Activated CD4-positive, alpha-beta T cell treated with anti-CD3 and anti-CD28 coated beads, Interleukin-2, amount 10 ng/mL, durations not matched to agents 24 days and 14 days (primary cell): ENCODE measurements around the gene TP53RK. TPM values are rescaled to one million over a fixed set of nuclear protein-coding genes. Genes with fewer than 3 reads are reported as not detected.

Source experiments
- DNase-seq: peaks from one replicate; pipeline ENCODE4 v3.0.0; 2022
- H3K27ac Mint-ChIP-seq: one replicate; pipeline ENCODE4 v1.8.0; 2022; ENCODE audit warnings: mild to moderate bottlenecking, mixed read lengths
- H3K27me3 Mint-ChIP-seq: one replicate; pipeline ENCODE4 v1.8.0; 2022; ENCODE audit warnings: mixed read lengths
- H3K36me3 Mint-ChIP-seq: one replicate; pipeline ENCODE4 v1.8.0; 2022; ENCODE audit warnings: low read depth, mild to moderate bottlenecking, mixed read lengths
- H3K4me1 Mint-ChIP-seq: one replicate; pipeline ENCODE4 v1.8.0; 2021; ENCODE audit warnings: mixed read lengths
- H3K4me3 Mint-ChIP-seq: one replicate; pipeline ENCODE4 v1.8.0; 2022; ENCODE audit warnings: mild to moderate bottlenecking, moderate library complexity, mixed read lengths
- H3K9me3 Mint-ChIP-seq: one replicate; pipeline ENCODE4 v1.8.0; 2021; ENCODE audit warnings: mixed read lengths
- intact Hi-C: fragments of 100-400 bp; cut with micrococcal nuclease; formaldehyde crosslinking; loops from one replicate; pipeline ENCODE4 v1.15.1; 2023
- total RNA-seq: library from RNA; stranded (reverse); gene quantifications from 2 replicates; pipeline ENCODE4 v1.2.3, GENCODE V29; 2022

Gene TP53RK
- total RNA-seq, 1 donor from 2014 or later = 16.5 TPM

DNA sequence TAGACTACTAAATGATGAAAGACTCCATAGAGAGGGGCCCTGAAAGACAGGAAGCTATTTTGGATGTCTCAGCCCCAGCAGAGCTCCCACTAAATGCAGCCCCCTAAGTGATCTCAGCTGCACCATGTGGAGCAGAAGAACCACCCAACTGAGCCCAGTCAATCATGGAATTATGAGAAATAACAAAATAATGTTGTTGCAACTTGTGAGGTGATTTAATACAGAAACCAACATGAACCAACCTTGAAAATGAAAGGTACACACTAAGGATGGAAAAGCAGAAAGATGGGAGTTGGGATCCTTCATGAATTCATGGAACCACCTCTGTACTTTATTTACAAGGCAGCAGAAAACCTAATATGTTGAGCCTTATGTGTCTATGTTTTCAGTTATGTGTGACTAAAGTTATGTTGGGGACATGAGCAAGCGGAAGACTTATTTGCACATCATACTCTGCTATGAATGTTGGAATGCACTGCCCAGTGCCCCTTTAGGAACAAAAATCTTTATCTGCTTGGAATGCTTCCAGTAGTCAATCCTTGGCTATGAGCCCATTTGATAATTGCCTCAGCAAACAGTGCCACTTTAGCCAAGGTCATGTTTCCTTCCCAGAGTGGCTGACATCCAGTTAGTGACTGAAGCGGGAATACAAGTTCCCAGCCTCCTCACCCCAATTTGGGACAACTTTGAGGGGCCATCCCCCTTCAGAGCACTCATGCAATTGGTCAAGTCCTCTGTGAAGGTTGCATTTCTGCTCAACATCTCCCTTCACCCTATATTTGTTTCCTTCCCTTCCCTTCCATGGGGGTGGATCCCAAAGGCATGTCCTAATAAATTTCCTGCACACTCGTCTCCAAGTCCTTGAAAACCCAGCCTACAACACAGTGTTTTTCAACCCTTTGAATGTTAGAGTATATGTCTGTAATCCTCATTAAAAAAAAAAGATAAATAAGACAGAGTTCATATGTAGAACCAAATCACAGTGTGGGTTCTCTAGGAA lies 18.4 kb downstream of the TP53RK start:
- Mint-ChIP-seq H3K27ac (no peak overlapping the region), H3K27me3 (peaks cover 3% of the 10 kb centered on the region), H3K4me1 (peaks cover 2% of the 10 kb centered on the region), H3K4me3 (no peak overlapping the region), H3K9me3 (peaks cover 17% of the 10 kb centered on the region), H3K36me3 (no peaks in the 10 kb centered on the region)
- intact Hi-C loops = no loop called here
- DNase-seq = no peak

DNA sequence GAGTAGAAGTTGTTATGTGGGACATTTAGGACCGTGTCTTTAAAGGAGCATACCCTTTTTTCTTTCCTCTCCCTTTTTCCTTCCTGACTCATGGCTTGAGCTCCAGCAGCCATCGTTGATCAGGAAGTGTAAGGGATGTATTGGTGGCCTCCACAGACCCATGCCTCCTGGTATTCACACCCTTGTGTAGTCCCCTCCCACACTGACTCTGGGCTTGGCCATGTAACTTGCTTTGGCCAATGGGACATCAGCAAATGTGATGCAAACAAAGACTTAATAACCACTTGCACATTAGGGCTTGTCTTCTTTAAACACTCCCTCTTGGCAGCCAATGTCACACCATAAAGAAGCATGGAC lies 19.0 kb downstream of the TP53RK start:
- H3K36me3 Mint-ChIP-seq = no peaks in the 10 kb centered on the region
- intact Hi-C loops = no loop called here
- peaks cover 2% of the 10 kb centered on the region for H3K4me1 Mint-ChIP-seq
- H3K27me3 Mint-ChIP-seq = peaks cover 3% of the 10 kb centered on the region
- H3K9me3 Mint-ChIP-seq = peaks cover 17% of the 10 kb centered on the region
- no peak overlapping the region for H3K4me3 Mint-ChIP-seq
- DNase-seq = no peak
- no peak overlapping the region for H3K27ac Mint-ChIP-seq

DNA sequence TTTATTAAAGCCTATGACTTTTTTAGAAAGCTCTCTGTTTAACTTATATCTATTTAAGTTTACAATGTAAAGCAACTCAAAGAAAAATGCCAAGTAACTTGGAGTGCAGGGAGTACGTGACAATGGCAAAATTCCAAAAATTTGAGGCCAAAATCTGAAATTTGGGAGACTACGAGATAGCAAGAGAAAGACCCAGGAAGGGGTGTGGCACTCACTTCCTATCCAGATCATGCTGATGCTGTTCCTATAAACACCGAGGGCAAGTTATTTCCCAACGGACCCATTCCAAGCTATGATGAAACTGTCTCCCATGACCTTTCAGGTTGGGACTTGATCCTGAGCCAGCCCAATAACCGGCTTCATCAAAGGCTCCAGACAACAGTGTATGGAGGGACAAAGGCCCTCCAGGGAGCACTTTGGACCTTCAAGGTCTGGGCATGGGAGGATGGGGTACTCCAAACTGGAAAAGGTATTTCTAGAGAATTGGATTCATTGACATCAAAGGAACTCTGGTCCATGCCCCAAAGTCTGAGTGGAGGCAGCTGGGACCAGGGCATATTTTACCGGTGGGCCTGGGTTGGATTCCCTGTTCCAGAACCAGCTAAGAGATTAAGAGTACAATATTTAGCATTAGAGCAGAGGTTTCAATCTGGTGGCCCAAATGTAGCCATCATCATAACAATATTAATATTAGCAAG lies 22.3 kb downstream of the TP53RK start:
- peaks cover 6% of the 10 kb centered on the region for H3K27me3 Mint-ChIP-seq
- intact Hi-C loops = no loop called here
- no peaks in the 10 kb centered on the region for H3K36me3 Mint-ChIP-seq
- peaks cover 13% of the 10 kb centered on the region for H3K9me3 Mint-ChIP-seq
- H3K27ac Mint-ChIP-seq = no peak overlapping the region
- no peak overlapping the region for H3K4me3 Mint-ChIP-seq
- DNase-seq = no peak
- no peaks in the 10 kb centered on the region for H3K4me1 Mint-ChIP-seq

DNA sequence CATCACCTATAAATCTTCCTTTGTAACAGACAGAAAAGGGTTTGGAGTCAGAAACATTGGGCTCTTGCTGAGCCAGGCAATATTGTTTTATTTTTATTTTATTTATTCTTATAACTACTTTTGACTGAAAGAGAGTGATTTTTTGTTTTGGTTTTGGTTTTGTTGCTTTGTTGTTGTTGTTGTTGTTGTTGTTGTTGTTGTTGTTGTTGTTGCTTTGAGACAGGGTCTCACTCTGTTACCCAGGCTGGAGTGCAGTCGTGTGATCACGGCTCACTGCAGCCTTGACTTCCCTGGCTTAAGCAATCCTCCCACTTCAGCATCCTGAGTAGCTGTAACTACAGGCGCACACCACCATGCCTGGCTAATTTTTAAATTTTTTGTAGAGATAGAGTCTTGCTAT lies 22.9 kb downstream of the TP53RK start:
- Mint-ChIP-seq H3K27ac (no peak overlapping the region), H3K9me3 (peaks cover 10% of the 10 kb centered on the region), H3K4me3 (no peak overlapping the region), H3K4me1 (no peaks in the 10 kb centered on the region), H3K36me3 (no peaks in the 10 kb centered on the region), H3K27me3 (peaks cover 7% of the 10 kb centered on the region)
- intact Hi-C loops = no loop called here
- DNase-seq = no peak

DNA sequence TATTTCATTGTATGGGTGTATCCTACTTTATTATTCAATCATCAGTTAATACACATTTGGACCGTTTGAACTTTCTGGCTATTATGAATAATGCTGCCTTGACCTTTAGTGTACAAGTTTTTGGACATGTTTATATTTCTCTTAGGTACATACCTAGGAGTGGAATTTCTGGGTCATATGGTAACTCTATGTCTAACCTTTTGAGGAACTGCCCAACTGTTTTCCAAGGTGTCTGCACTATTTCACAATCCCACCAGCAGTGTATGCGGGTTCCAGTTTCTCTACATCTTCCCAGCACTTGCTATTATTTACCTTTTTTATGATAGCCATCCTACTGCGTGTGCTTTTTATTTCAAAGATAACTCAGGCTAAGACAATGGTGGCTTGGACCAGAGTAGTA lies 23.6 kb downstream of the TP53RK start:
- Mint-ChIP-seq H3K9me3 (peaks cover 7% of the 10 kb centered on the region), H3K27me3 (peaks cover 11% of the 10 kb centered on the region), H3K27ac (no peak overlapping the region), H3K4me3 (no peak overlapping the region), H3K4me1 (no peaks in the 10 kb centered on the region), H3K36me3 (no peaks in the 10 kb centered on the region)
- no peak for DNase-seq
- intact Hi-C loops = no loop called here

DNA sequence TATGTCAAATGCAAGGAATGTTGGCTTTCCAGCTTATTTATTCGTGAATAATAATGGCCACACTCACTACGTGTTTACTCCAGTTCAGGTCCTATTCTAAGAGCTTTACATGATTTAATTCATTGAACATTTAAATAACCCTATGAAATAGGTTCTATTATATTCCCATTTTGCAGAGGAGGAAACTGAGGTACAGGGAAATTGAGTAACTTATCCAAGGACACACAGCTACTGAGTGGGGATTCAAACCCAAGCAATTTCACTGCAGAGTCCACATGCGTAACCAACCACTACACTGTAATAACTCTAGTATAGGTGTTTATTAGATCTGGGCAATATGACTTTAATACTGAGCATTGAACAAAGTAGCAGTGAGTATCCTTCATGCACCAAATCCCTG lies 25.7 kb downstream of the TP53RK start:
- no peaks in the 10 kb centered on the region for H3K36me3 Mint-ChIP-seq
- H3K4me3 Mint-ChIP-seq = no peak overlapping the region
- no peaks in the 10 kb centered on the region for H3K9me3 Mint-ChIP-seq
- H3K27me3 Mint-ChIP-seq = peaks cover 16% of the 10 kb centered on the region
- H3K4me1 Mint-ChIP-seq = no peaks in the 10 kb centered on the region
- intact Hi-C loops = no loop called here
- H3K27ac Mint-ChIP-seq = no peak overlapping the region
- DNase-seq = no peak

DNA sequence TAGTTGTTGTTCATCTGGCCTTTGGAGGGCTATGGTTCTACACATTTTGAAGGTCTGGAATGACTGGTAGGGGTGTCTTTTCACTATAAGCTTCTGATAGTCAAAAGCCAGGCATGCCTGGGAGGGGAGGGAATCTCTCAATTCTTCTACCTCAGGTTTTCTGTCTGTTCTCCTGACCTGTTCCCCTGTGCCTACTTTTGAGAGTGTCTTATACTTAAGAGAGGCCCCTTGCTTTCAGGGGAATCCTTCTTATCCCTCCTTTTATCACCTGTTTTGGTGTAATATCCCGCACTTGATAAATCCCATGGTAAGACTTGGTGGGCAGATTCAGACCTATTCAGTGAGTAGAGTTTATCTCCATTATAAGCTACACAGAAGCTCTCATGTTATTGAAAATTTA lies 27.6 kb downstream of the TP53RK start:
- Mint-ChIP-seq H3K4me3 (no peak overlapping the region), H3K27me3 (peaks cover 16% of the 10 kb centered on the region), H3K9me3 (no peaks in the 10 kb centered on the region), H3K4me1 (no peaks in the 10 kb centered on the region), H3K27ac (no peak overlapping the region), H3K36me3 (no peaks in the 10 kb centered on the region)
- DNase-seq = no peak
- intact Hi-C loops = no loop called here

DNA sequence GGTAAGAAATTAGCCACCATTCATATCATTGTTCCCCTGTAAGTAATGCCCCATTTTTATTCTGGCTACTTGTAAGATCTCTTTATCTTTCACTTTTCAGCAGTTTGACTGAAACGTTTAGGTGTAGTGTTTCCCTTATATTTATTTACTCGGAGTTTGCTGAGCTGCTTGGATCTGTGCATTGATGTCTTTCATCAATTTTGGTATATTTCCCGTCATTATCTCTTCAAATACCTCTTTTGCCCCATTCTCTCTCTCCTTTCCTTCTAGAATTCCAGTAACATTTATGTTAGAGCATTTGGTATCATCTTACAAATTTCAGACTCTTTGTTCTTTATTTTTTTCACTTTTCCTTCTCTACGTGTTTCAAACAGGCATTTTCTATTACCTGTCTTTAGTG lies 28.8 kb downstream of the TP53RK start:
- DNase-seq = no peak
- Mint-ChIP-seq H3K27ac (no peak overlapping the region), H3K9me3 (no peaks in the 10 kb centered on the region), H3K27me3 (peaks cover 16% of the 10 kb centered on the region), H3K4me3 (no peak overlapping the region), H3K4me1 (no peaks in the 10 kb centered on the region), H3K36me3 (no peaks in the 10 kb centered on the region)
- intact Hi-C loops = no loop called here

DNA sequence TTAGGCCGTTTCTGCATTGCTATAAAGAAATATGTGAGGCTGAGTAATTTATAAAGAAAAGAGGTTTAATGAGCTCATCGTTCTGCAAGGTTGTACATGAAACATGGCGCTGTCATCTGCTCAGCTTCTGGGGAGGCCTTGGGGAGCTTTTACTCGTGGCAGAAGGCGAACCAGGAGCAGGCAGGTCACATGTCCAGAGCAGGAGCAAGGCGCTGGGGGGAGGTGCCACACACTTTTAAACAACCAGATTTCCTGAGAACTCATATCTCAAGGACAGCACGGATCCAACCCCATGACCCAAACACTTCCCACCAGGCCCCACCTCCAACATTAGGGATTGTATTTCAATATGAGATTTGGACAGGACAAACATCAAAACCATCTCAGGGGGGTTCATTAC lies 31.6 kb downstream of the TP53RK start:
- no peak overlapping the region for H3K4me3 Mint-ChIP-seq
- no peaks in the 10 kb centered on the region for H3K4me1 Mint-ChIP-seq
- DNase-seq = no peak
- no peak overlapping the region for H3K27ac Mint-ChIP-seq
- intact Hi-C loops = no loop called here
- H3K9me3 Mint-ChIP-seq = no peaks in the 10 kb centered on the region
- no peaks in the 10 kb centered on the region for H3K36me3 Mint-ChIP-seq
- peaks cover 23% of the 10 kb centered on the region for H3K27me3 Mint-ChIP-seq

DNA sequence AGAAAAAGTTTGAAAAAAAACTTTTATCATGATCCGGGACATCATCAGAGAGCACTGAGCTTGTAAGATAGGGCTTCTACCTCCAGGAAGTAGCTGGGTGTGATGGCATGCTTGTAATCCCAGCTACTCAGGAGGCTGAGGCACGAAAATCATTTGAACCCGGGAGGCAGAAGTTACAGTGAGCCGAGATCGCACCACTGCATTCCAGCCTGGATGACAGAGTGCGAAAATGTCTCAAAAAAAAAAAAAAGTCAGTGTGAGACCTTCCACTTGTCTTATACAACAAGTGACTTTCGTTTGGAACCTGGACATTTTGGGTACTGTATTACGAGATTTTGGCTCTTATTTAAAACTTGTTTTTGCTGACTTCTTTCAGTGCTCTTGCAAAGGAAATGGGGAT lies 32.1 kb downstream of the TP53RK start:
- Mint-ChIP-seq H3K9me3 (no peaks in the 10 kb centered on the region), H3K36me3 (no peaks in the 10 kb centered on the region), H3K27me3 (peaks cover 25% of the 10 kb centered on the region), H3K4me1 (no peaks in the 10 kb centered on the region), H3K4me3 (no peak overlapping the region), H3K27ac (no peak overlapping the region)
- intact Hi-C loops = no loop called here
- DNase-seq = no peak

DNA sequence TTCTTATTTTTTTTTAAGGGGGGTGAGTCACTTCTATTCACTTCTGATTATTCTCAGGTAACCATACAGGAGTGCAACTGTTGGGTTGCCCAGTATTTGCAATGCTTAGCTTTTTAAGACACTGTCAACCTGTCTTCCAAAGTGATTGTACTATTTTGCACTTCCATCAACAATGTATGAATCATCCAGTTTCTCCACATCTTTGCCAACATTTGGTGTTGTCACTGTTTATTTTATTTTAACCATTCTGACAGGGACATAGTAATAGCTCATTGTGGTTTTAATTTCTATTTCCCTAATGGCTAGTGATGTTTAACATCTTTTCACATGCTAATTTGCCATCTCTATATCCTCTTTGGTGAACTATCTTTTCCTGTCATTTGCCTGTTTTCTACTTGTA lies 36.5 kb downstream of the TP53RK start:
- DNase-seq = no peak
- Mint-ChIP-seq H3K27me3 (peaks cover 42% of the 10 kb centered on the region), H3K4me1 (no peaks in the 10 kb centered on the region), H3K9me3 (no peaks in the 10 kb centered on the region), H3K36me3 (no peaks in the 10 kb centered on the region), H3K27ac (no peak overlapping the region), H3K4me3 (no peak overlapping the region)
- intact Hi-C loops = no loop called here

DNA sequence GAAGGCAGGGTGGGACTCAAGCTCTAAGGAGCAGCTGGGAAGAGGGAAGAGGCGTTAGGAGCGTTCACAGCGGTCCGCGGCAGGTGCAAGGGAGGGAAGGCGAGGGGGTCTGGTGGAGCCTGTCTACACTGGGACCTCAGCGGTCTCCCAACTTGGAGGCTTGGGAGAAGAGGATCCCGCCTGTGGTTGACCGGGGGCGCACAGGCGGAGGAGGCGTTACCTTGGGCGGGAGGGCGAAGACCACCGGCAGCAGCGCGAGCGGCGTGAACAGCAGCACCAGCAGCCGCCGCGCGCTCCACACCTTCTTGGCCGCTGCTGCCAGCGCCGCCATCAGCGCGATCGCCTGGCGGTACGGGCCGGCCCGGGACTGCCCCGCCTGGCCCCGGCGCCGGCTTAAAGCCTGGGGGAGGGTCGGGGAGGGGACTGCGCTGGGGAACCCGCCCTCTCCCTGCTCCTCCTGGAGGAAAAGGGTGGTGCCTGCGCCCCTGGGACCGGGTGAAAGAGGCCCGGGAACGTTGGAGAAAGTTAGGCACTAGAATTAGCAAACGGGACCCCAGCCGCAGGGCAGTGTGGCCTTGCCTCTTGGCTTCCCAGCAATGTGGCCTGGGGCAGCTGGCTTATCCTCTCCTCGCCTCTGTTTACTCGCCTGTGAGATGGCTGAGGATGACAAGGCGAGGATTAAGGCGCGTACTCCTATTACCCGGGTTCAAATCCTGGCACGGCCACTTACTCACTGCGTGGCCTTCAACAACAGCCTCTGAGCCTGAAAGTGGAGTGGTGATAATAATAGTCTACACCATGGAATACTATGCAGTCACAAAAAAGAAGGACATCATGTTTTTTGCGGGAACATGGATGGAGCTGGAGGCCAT lies 37.9 kb downstream of the TP53RK start, which contains the start of gene SLC13A3:
Gene SLC13A3, minus strand, starts transcription at position 369 of the 872 bp plus-strand sequence. Its CDS starts 38 bp downstream, at position 331.
- Mint-ChIP-seq H3K27ac (no peak within 1 kb of the TSS), H3K36me3 (no peaks in the 10 kb centered on the region), H3K9me3 (no peaks in the 10 kb centered on the region), H3K27me3 (peaks cover 48% of the 10 kb centered on the region), H3K4me1 (no peaks in the 10 kb centered on the region), H3K4me3 (no peak within 1 kb of the TSS)
- no peak for DNase-seq
- intact Hi-C loops = no loop called here

DNA sequence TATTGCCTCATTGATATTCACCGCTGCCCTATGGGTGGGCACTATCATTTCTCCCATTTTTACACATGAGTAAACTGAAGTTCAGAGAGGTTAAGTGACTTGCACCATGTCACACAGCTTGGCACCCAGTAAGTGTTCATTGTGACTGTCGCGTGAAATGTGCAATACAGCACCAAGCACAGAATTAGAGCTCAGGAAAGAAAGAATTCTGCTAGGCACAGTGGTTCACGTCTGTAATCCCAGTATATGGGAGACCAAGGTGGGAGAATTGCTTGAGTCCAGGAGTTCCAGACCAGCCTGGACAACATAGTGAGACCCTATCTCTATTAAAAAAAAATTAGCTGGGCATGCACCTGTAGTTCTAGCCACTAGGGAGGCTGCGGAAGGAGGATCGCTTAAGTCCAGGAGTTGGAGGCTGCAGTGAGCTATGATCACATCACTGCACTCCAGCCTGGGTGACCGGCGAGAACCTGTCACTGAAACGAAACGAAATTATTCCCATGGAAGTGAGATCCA lies 38.6 kb downstream of the TP53RK start:
- Mint-ChIP-seq H3K9me3 (no peaks in the 10 kb centered on the region), H3K36me3 (no peaks in the 10 kb centered on the region), H3K27ac (no peak overlapping the region), H3K4me1 (no peaks in the 10 kb centered on the region), H3K27me3 (peaks cover 50% of the 10 kb centered on the region), H3K4me3 (no peak overlapping the region)
- DNase-seq = no peak
- intact Hi-C loops = no loop called here
